ENCODE data around the gene STAB1. TPM values are rescaled to one million over a fixed set of nuclear protein-coding genes. Genes with fewer than 3 reads are reported as not detected.
"Not testable (repeated sequence)": the region's sequence is repeated elsewhere in the genome, so short reads cannot be mapped to it uniquely, and the experiment has no call there.

The STAB1 gene
- total RNA-seq, 1 donor from 2014 or later, result 0.71 TPM

- peaks cover 1% of the 10 kb centered on the region for H3K36me3 Mint-ChIP-seq (ENCODE audit: low read depth)
- no peak for ATAC-seq (ENCODE audit: low read depth)
- no peak for DNase-seq
- no peaks in the 10 kb centered on the region for H3K27me3 Mint-ChIP-seq
- no peaks in the 10 kb centered on the region for H3K4me1 Mint-ChIP-seq
- H3K9me3 Mint-ChIP-seq, result no peaks in the 10 kb centered on the region
- TF ChIP-seq CTCF (IDR thresholded peaks at IDR 0.05), result no peak
- H3K27ac Mint-ChIP-seq, result no peak overlapping the region
- POLR2A ChIA-PET, result interaction anchor here (0.6 kb wide), 1 partner anchor 37 kb away, joined by 3 read pairs; no protein-coding TSS in a partner anchor
- H3K4me3 Mint-ChIP-seq, result no peak overlapping the region
- CTCF ChIA-PET, result no interaction called here
- intact Hi-C loops (cut with micrococcal nuclease), result no loop called here
Measured at GRCh38 chr3:52524752-52525679, 29.9 kb downstream of the STAB1 start.

GRCh38 chr3:52525680-52526561 is 30.8 kb downstream of the STAB1 start:
- Mint-ChIP-seq H3K4me3 (no peak overlapping the region), H3K27ac (no peak overlapping the region), H3K9me3 (no peaks in the 10 kb centered on the region), H3K27me3 (no peaks in the 10 kb centered on the region), H3K36me3 (ENCODE audit: low read depth) (peaks cover 1% of the 10 kb centered on the region), H3K4me1 (no peaks in the 10 kb centered on the region)
- intact Hi-C loops (cut with micrococcal nuclease), result no loop called here
- ATAC-seq (ENCODE audit: low read depth) (no peak), DNase-seq (no peak)
- no peak for TF ChIP-seq CTCF (IDR thresholded peaks at IDR 0.05)
- CTCF ChIA-PET, result no interaction called here
- POLR2A ChIA-PET, result interaction anchor here (1.5 kb wide), 1 partner anchor 10 kb away, joined by 5 read pairs; the partner anchor contains the start of gene UQCC5

- H3K27ac Mint-ChIP-seq; H3K36me3 Mint-ChIP-seq (ENCODE audit: low read depth); intact Hi-C loops (cut with micrococcal nuclease); H3K4me1 Mint-ChIP-seq; H3K4me3 Mint-ChIP-seq; CTCF ChIA-PET; DNase-seq; H3K27me3 Mint-ChIP-seq; H3K9me3 Mint-ChIP-seq; ATAC-seq (ENCODE audit: low read depth): not testable (repeated sequence)
- POLR2A ChIA-PET, result interaction anchor here (1.5 kb wide), 1 partner anchor 10 kb away, joined by 5 read pairs; the partner anchor contains the start of gene UQCC5
Measured at GRCh38 chr3:52526671-52527038, 31.5 kb downstream of the STAB1 start.

GRCh38 chr3:52527039-52527731 is 32.0 kb downstream of the STAB1 start:
- H3K4me1 Mint-ChIP-seq, result peaks cover under 1% of the 10 kb centered on the region
- DNase-seq (no peak), ATAC-seq (ENCODE audit: low read depth) (no peak)
- POLR2A ChIA-PET, result interaction anchor here (1.5 kb wide), 1 partner anchor 9 kb away, joined by 5 read pairs; the partner anchor contains the start of gene UQCC5
- TF ChIP-seq CTCF (IDR thresholded peaks at IDR 0.05), result no peak
- CTCF ChIA-PET, result no interaction called here
- no peaks in the 10 kb centered on the region for H3K27me3 Mint-ChIP-seq
- no peak overlapping the region for H3K4me3 Mint-ChIP-seq
- no peak overlapping the region for H3K27ac Mint-ChIP-seq
- intact Hi-C loops (cut with micrococcal nuclease), result no loop called here
- peaks cover 1% of the 10 kb centered on the region for H3K36me3 Mint-ChIP-seq (ENCODE audit: low read depth)
- no peaks in the 10 kb centered on the region for H3K9me3 Mint-ChIP-seq

Measured in activated B cell treated with CpG ODN at 0.5 μM for 24 hours (primary cell).